HEK293 (cell line): ENCODE data around the gene UMAD1.
A peak's percentile ranks its signal among the peaks of the same experiment; 100 is the strongest.

ENCODE experiments used
- CTCF ChIA-PET: fragments of 350-600 bp; formaldehyde crosslinking; extraction: SDS; loops from one replicate; lab custom pipeline; 2021; ENCODE audit warnings: antibody characterized with exemption; lab: Yijun Ruan, JAX
- POLR2A ChIA-PET: fragments of 300-600 bp; formaldehyde crosslinking; extraction: SDS; loops from one replicate; lab custom pipeline; 2020; ENCODE audit warnings: antibody characterized with exemption, inconsistent platforms; lab: Yijun Ruan, JAX
- H3K27ac ChIP-seq: fragments of 200-500 bp; sonication (Bioruptor generic); 2 replicates; pipeline ENCODE4 v1.5.1; 2014; ENCODE audit warnings: low read depth, low read length, control low read depth, inconsistent platforms; ENCODE audit errors: extremely low read depth
- H3K36me3 ChIP-seq, 2 experiments: fragments of 200-500 bp in 1 of 2; sonication (Bioruptor generic) in 1 of 2; 1 replicate in 1 of 2; 2 replicates in 1 of 2; pipeline ENCODE4 v1.5.1; 2014 to 2017; ENCODE audit warnings: inconsistent platforms in 2 of 2, low read length in 2 of 2; ENCODE audit not compliant: control insufficient read depth in 2 of 2, insufficient read depth in 1 of 2
- H3K4me1 ChIP-seq: fragments of 200-500 bp; sonication (Bioruptor generic); 2 replicates; pipeline ENCODE4 v1.5.1; 2014; ENCODE audit warnings: mild to moderate bottlenecking, low read length, inconsistent platforms; ENCODE audit not compliant: control insufficient read depth, insufficient read depth
- H3K4me3 ChIP-seq: 2 replicates; pipeline ENCODE4 v1.5.1; 2011; ENCODE audit warnings: low read depth, mild to moderate bottlenecking, control low read depth, low read length, moderate library complexity
- H3K9me3 ChIP-seq: fragments of 200-500 bp; sonication (Bioruptor generic); 2 replicates; pipeline ENCODE4 v1.5.1; 2014; ENCODE audit warnings: low read depth, low read length, inconsistent platforms; ENCODE audit not compliant: control insufficient read depth, insufficient read depth
- ATF2 ChIP-seq: fragments of 450-650 bp; formaldehyde crosslinking; IDR thresholded peaks from 2 replicates; pipeline ENCODE4 v1.5.1; 2016; ENCODE audit warnings: missing biosample characterization, missing genetic modification characterization, low read depth
- KLF8 ChIP-seq: fragments of 450-650 bp; formaldehyde crosslinking; IDR thresholded peaks from 2 replicates; pipeline ENCODE4 v1.5.1; 2016; ENCODE audit warnings: missing biosample characterization, missing genetic modification characterization
- PRDM1 ChIP-seq: fragments of 450-650 bp; formaldehyde crosslinking; IDR thresholded peaks from 2 replicates; pipeline ENCODE4; 2016; ENCODE audit warnings: missing biosample characterization, missing genetic modification characterization
- PRDM10 ChIP-seq: fragments of 450-650 bp; formaldehyde crosslinking; IDR thresholded peaks from 2 replicates; pipeline ENCODE4 v1.5.1; 2016; ENCODE audit warnings: missing biosample characterization, missing genetic modification characterization
- SP3 ChIP-seq: fragments of 450-650 bp; formaldehyde crosslinking; IDR thresholded peaks from 2 replicates; pipeline ENCODE4 v1.5.1; 2016; ENCODE audit warnings: missing biosample characterization, missing genetic modification characterization
- SP7 ChIP-seq: fragments of 450-650 bp; formaldehyde crosslinking; IDR thresholded peaks from 2 replicates; pipeline ENCODE4 v1.5.1; 2016; ENCODE audit warnings: missing biosample characterization, missing genetic modification characterization
- ZBTB17 ChIP-seq: fragments of 450-650 bp; formaldehyde crosslinking; IDR thresholded peaks from 2 replicates; pipeline ENCODE4 v1.5.1; 2016; ENCODE audit warnings: missing biosample characterization, missing genetic modification characterization
- ZBTB44 ChIP-seq: fragments of 450-650 bp; IDR thresholded peaks from 2 replicates; pipeline ENCODE4 v1.5.1; 2018; ENCODE audit warnings: missing biosample characterization, mild to moderate bottlenecking, missing genetic modification characterization
- ZEB2 ChIP-seq: fragments of 450-650 bp; formaldehyde crosslinking; IDR thresholded peaks from 2 replicates; pipeline ENCODE4 v1.5.1; 2016; ENCODE audit warnings: missing biosample characterization, missing genetic modification characterization
- ZNF10 ChIP-seq: fragments of 450-650 bp; formaldehyde crosslinking; IDR thresholded peaks from 2 replicates; pipeline ENCODE4 v1.5.1; 2017; ENCODE audit warnings: missing biosample characterization, missing genetic modification characterization
- ZNF184 ChIP-seq: fragments of 450-650 bp; IDR thresholded peaks from 2 replicates; pipeline ENCODE4 v1.5.1; 2018; ENCODE audit warnings: missing biosample characterization, mild to moderate bottlenecking, missing genetic modification characterization
- ZNF211 ChIP-seq: fragments of 450-650 bp; formaldehyde crosslinking; IDR thresholded peaks from 2 replicates; pipeline ENCODE4 v1.5.1; 2016; ENCODE audit warnings: low read depth, missing biosample characterization, missing genetic modification characterization
- ZNF335 ChIP-seq: fragments of 450-650 bp; formaldehyde crosslinking; conservative IDR thresholded peaks from 2 replicates; pipeline ENCODE4 v1.5.1; 2016; ENCODE audit warnings: missing biosample characterization, missing genetic modification characterization
- ZNF362 ChIP-seq: fragments of 450-650 bp; formaldehyde crosslinking; IDR thresholded peaks from 2 replicates; pipeline ENCODE4 v1.5.1; 2016; ENCODE audit warnings: missing biosample characterization, missing genetic modification characterization
- ZNF366 ChIP-seq: fragments of 450-650 bp; formaldehyde crosslinking; conservative IDR thresholded peaks from 2 replicates; pipeline ENCODE4 v1.5.1; 2016; ENCODE audit warnings: missing biosample characterization, missing genetic modification characterization
- ZNF514 ChIP-seq: fragments of 450-650 bp; formaldehyde crosslinking; IDR thresholded peaks from 2 replicates; pipeline ENCODE4 v1.5.1; 2016; ENCODE audit warnings: missing biosample characterization, missing genetic modification characterization
- ZNF629 ChIP-seq: fragments of 450-650 bp; formaldehyde crosslinking; IDR thresholded peaks from 2 replicates; pipeline ENCODE4 v1.5.1; 2017; ENCODE audit warnings: missing biosample characterization, missing genetic modification characterization
- ZNF660 ChIP-seq: fragments of 450-650 bp; IDR thresholded peaks from 2 replicates; pipeline ENCODE4 v1.5.1; 2018; ENCODE audit warnings: missing biosample characterization, mild to moderate bottlenecking, missing genetic modification characterization
- ZNF664 ChIP-seq: fragments of 450-650 bp; formaldehyde crosslinking; IDR thresholded peaks from 2 replicates; pipeline ENCODE4 v1.5.1; 2016; ENCODE audit warnings: missing biosample characterization, missing genetic modification characterization
- ZNF677 ChIP-seq: fragments of 450-650 bp; IDR thresholded peaks from 2 replicates; pipeline ENCODE4 v1.5.0; 2018; ENCODE audit warnings: missing biosample characterization, mild to moderate bottlenecking, missing genetic modification characterization, moderate library complexity
- ZNF692 ChIP-seq: fragments of 450-650 bp; formaldehyde crosslinking; IDR thresholded peaks from 2 replicates; pipeline ENCODE4 v1.5.1; 2016; ENCODE audit warnings: missing biosample characterization, missing genetic modification characterization
- ZSCAN23 ChIP-seq: fragments of 450-650 bp; formaldehyde crosslinking; IDR thresholded peaks from 2 replicates; pipeline ENCODE4 v1.5.1; 2016; ENCODE audit warnings: missing biosample characterization, missing genetic modification characterization
- ZSCAN30 ChIP-seq: fragments of 450-650 bp; IDR thresholded peaks from 2 replicates; pipeline ENCODE4 v1.5.1; 2018; ENCODE audit warnings: missing biosample characterization, mild to moderate bottlenecking, missing genetic modification characterization, moderate library complexity

Gene UMAD1

GRCh38 chr7:7718492-7718891, 77.9 kb downstream of the UMAD1 start, which contains the start of gene RPA3:
Gene RPA3, minus strand, starts transcription at chr7:7718607. Its CDS starts 78,189 bp downstream, at chr7:7640418.
- H3K9me3 ChIP-seq, result no peaks in the 10 kb centered on the region
- CTCF ChIA-PET, result interaction anchor here (0.6 to 2.5 kb wide), 4 partner anchors 37 to 578 kb away, joined by 3 to 15 read pairs (median 4); no protein-coding TSS in a partner anchor
- H3K4me1 ChIP-seq, result peaks cover 14% of the 10 kb centered on the region
- no peaks in the 10 kb centered on the region for H3K36me3 ChIP-seq
- no peak for TF ChIP-seq ZSCAN23
- TF ChIP-seq ATF2 (tag by site-specific recombination), result peak; percentile 63
- TF ChIP-seq ZNF664 (tag by site-specific recombination), result 0 out of 2 replicates have a peak, but pooled peaks have one; percentile 30
- TF ChIP-seq ZNF362, result no peak
- no peak within 1 kb of the TSS for H3K27ac ChIP-seq
- POLR2A ChIA-PET, result no interaction called here
- H3K4me3 ChIP-seq, result no peak within 1 kb of the TSS

GRCh38 chr7:7719236-7719635, 78.7 kb downstream of the UMAD1 start:
- H3K9me3 ChIP-seq, result no peaks in the 10 kb centered on the region
- no peak overlapping the region for H3K4me3 ChIP-seq
- ChIA-PET CTCF (interaction anchor here (0.5 to 2.5 kb wide), 6 partner anchors 22 to 615 kb away, joined by 3 to 15 read pairs (median 4); no protein-coding TSS in a partner anchor), POLR2A (no interaction called here)
- no peak overlapping the region for H3K27ac ChIP-seq
- peaks cover 14% of the 10 kb centered on the region for H3K4me1 ChIP-seq
- H3K36me3 ChIP-seq, result no peaks in the 10 kb centered on the region
- no peak for TF ChIP-seq ZNF211
- peak; percentile 73 for TF ChIP-seq ZNF629 (tag by site-specific recombination)
- TF ChIP-seq SP3 (tag by site-specific recombination), result 0 out of 2 replicates have a peak, but pooled peaks have one; percentile 23
- no peak for TF ChIP-seq ZNF664 (tag by site-specific recombination)
- TF ChIP-seq ZNF677 (tag by site-specific recombination), result no peak
- peak; percentile 47 for TF ChIP-seq ZNF366 (tag by site-specific recombination)
- peak; percentile 60; the same call in 1 of the 2 replicates for TF ChIP-seq ZSCAN30 (tag by site-specific recombination)
- peak; percentile 52; the same call in 1 of the 2 replicates for TF ChIP-seq ZBTB44 (tag by site-specific recombination)
- TF ChIP-seq PRDM1 (tag by site-specific recombination), result peak; percentile 20; the same call in 1 of the 2 replicates
- peak; percentile 68; the same call in 1 of the 2 replicates for TF ChIP-seq ZNF660 (tag by site-specific recombination)
- no peak for TF ChIP-seq ZNF514
- TF ChIP-seq PRDM10 (tag by site-specific recombination), result peak; percentile 41
- 0 out of 2 replicates have a peak, but pooled peaks have one; percentile 24 for TF ChIP-seq ZBTB17
- peak; percentile 25; the same call in 1 of the 2 replicates for TF ChIP-seq ZEB2 (tag by site-specific recombination)
- 0 out of 2 replicates have a peak, but pooled peaks have one; percentile 23 for TF ChIP-seq KLF8 (tag by site-specific recombination)
- peak; percentile 68 for TF ChIP-seq SP7 (tag by site-specific recombination)
- TF ChIP-seq ATF2 (tag by site-specific recombination), result peak; percentile 52; the same call in 1 of the 2 replicates
- 0 out of 2 replicates have a peak, but pooled peaks have one; percentile 34 for TF ChIP-seq ZNF335 (tag by site-specific recombination)
- peak; percentile 86 for TF ChIP-seq ZNF184 (tag by site-specific recombination)
- TF ChIP-seq ZNF692 (tag by site-specific recombination), result peak; percentile 47; the same call in 1 of the 2 replicates
- TF ChIP-seq ZNF10 (tag by site-specific recombination), result peak; percentile 100
